ENCODE data around the gene AASS.

- TF ChIP-seq CTCF (IDR thresholded peaks at IDR 0.05; ENCODE audit: insufficient read depth, low read length, poor library complexity, severe bottlenecking) (no peak), EZH2phosphoT487 (conservative IDR thresholded peaks at IDR 0.05; ENCODE audit: low read length) (no peak)
These were observed 61.4 kb downstream of the AASS start for GRCh38 chr7:122082670-122083069.

All from SU-DHL-6 (cell line).